Measurements from ENCODE around the gene HGFAC. TPM values are rescaled to one million over a fixed set of nuclear protein-coding genes. Genes with fewer than 3 reads are reported as not detected.

Gene HGFAC
- total RNA-seq, 1 experiment from 2014 or later: 0.04 TPM

DNA sequence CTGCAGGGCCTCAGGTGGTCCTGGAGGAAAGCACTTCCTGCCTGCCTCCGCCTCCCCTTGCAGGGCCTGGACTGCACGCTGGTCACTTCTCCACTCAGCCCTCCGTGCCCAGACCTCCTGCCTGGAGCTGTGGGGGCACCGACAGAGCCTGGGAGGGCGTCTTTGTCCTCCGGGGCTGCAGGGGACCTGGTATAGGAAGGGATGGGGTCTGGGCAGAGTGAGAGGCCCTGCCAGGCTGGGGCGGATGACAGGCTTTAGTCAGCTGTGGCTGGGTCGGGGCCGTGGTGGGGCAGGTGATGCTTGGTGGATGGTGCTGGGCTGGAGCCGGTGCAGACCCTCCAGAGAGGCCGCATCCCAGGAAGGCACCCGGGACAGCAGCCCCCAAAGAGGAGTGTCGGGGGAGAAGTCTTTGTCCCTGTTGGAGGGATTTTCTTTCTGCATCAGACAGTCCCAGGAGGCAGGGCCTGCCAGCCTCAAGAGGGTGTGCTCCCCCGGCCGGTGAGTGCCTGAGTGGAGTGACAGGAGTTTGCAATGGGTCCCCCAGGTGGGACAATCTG is 22.7 kb downstream of the HGFAC start:
- H3K27me3 ChIP-seq (ENCODE audit: low read length): no peaks in the 10 kb centered on the region
- no peaks in the 10 kb centered on the region for H3K9me2 ChIP-seq (replicated peaks; ENCODE audit: low read length)
- intact Hi-C loops (cut with micrococcal nuclease): no loop called here
- CTCF ChIA-PET: no interaction called here
- no TSS peak for BruUV-seq (replicated peaks)
- no peak overlapping the region for H3K4me3 ChIP-seq (ENCODE audit: low read length)
- H3K4me2 ChIP-seq (ENCODE audit: low read length): no peak overlapping the region
- no peak overlapping the region for H3K27ac ChIP-seq (ENCODE audit: low read length)
- POLR2A ChIA-PET (ENCODE audit: unreplicated experiment): no interaction called here
- no peak for TF ChIP-seq EZH2phosphoT487 (IDR thresholded peaks at IDR 0.05; ENCODE audit: borderline replicate concordance, low read length)
- TF ChIP-seq, protein P1, sequence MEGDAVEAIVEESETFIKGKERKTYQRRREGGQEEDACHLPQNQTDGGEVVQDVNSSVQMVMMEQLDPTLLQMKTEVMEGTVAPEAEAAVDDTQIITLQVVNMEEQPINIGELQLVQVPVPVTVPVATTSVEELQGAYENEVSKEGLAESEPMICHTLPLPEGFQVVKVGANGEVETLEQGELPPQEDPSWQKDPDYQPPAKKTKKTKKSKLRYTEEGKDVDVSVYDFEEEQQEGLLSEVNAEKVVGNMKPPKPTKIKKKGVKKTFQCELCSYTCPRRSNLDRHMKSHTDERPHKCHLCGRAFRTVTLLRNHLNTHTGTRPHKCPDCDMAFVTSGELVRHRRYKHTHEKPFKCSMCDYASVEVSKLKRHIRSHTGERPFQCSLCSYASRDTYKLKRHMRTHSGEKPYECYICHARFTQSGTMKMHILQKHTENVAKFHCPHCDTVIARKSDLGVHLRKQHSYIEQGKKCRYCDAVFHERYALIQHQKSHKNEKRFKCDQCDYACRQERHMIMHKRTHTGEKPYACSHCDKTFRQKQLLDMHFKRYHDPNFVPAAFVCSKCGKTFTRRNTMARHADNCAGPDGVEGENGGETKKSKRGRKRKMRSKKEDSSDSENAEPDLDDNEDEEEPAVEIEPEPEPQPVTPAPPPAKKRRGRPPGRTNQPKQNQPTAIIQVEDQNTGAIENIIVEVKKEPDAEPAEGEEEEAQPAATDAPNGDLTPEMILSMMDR (conservative IDR thresholded peaks at IDR 0.05; ENCODE audit: low read depth, low read length): no peak
- no peak for TF ChIP-seq EZH2 (IDR thresholded peaks at IDR 0.05; ENCODE audit: low read length, unreplicated experiment)
- no peaks in the 10 kb centered on the region for H3F3A ChIP-seq (ENCODE audit: low read length, unreplicated experiment)
- DNase-seq (no peak), ATAC-seq (no peak)
- peaks cover 11% of the 10 kb centered on the region; the same call in 1 of the 2 replicates for H3K4me1 ChIP-seq (ENCODE audit: insufficient read depth, low read length)
- H3K79me2 ChIP-seq (ENCODE audit: low read length): no peaks in the 10 kb centered on the region
- H4K20me1 ChIP-seq (ENCODE audit: low read length): no peaks in the 10 kb centered on the region
- no peak overlapping the region for H3K9ac ChIP-seq (ENCODE audit: low read length)
- no peaks in the 10 kb centered on the region for H3K36me3 ChIP-seq (ENCODE audit: low read depth, low read length)
- H3K9me3 ChIP-seq (ENCODE audit: low read length): no peaks in the 10 kb centered on the region
- H2AFZ ChIP-seq (ENCODE audit: low read length): no peak overlapping the region

- ATAC-seq (no peak), DNase-seq (no peak)
- peaks cover 11% of the 10 kb centered on the region; the same call in 1 of the 2 replicates for H3K4me1 ChIP-seq (ENCODE audit: insufficient read depth, low read length)
- H3K79me2 ChIP-seq (ENCODE audit: low read length): no peaks in the 10 kb centered on the region
- ChIA-PET CTCF (no interaction called here), POLR2A (ENCODE audit: unreplicated experiment) (no interaction called here)
- BruUV-seq (replicated peaks): no TSS peak
- no peak overlapping the region for H3K9ac ChIP-seq (ENCODE audit: low read length)
- no peak overlapping the region for H3K27ac ChIP-seq (ENCODE audit: low read length)
- no peak overlapping the region for H3K4me3 ChIP-seq (ENCODE audit: low read length)
- H3K9me2 ChIP-seq (replicated peaks; ENCODE audit: low read length): no peaks in the 10 kb centered on the region
- H3K27me3 ChIP-seq (ENCODE audit: low read length): no peaks in the 10 kb centered on the region
- no peak overlapping the region for H2AFZ ChIP-seq (ENCODE audit: low read length)
- no peaks in the 10 kb centered on the region for H3K9me3 ChIP-seq (ENCODE audit: low read length)
- TF ChIP-seq EZH2 (IDR thresholded peaks at IDR 0.05; ENCODE audit: low read length, unreplicated experiment) (no peak), EZH2phosphoT487 (IDR thresholded peaks at IDR 0.05; ENCODE audit: borderline replicate concordance, low read length) (no peak)
- TF ChIP-seq, protein P1 (conservative IDR thresholded peaks at IDR 0.05; ENCODE audit: low read depth, low read length): no peak
- intact Hi-C loops (cut with micrococcal nuclease): no loop called here
- H4K20me1 ChIP-seq (ENCODE audit: low read length): no peaks in the 10 kb centered on the region
- H3F3A ChIP-seq (ENCODE audit: low read length, unreplicated experiment): no peaks in the 10 kb centered on the region
- no peak overlapping the region for H3K4me2 ChIP-seq (ENCODE audit: low read length)
- no peaks in the 10 kb centered on the region for H3K36me3 ChIP-seq (ENCODE audit: low read depth, low read length)
Observed at GRCh38 chr4:3464911-3465697, 23.3 kb downstream of the HGFAC start.
